Dedifferentiated amniotic fluid mesenchymal stem cell (primary cell): ENCODE results near the gene RILPL1.
"Not testable (repeated sequence)": the region's sequence is repeated elsewhere in the genome, so short reads cannot be mapped to it uniquely, and the experiment has no call there.

Experiments
- DNase-seq: peaks from one replicate; pipeline ENCODE4 v3.0.0-alpha.2; 2016; ENCODE audit errors: extremely low spot score

The RILPL1 gene

DNA sequence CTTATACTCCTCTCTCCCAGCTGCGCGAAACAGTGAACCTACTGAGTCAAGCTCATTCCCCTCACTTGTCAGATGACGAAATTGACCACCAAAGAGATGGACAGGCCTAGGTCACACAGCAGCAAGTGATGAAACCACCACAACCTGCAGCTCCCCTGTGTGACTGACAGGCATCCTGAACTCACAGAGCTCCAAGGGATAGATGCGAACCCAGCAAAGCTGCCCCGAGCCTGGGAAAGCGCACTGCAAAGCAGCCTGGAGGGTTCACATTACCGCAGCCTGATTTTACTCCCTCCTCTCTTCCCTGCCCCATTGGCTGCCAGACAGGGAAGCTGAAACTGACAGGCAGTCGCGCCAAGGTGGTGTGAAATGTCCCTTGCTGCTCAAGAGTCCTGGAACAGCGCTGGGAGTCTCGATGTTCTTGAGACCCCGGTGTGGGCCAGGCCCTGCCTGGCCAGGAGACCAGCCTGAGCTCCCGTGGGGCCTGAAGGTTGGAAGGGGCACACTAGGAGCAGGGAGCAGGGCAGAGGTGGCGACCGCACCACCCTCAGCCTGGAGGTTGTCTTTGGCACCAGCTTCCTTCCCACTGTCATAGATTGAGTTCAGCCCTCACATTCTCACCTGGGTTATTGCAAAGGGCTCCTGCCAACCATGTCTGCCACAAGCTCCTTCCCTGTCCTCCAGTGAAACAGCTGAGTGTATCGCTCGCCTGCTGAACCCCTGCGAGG lies 39.2 kb downstream of the RILPL1 start:
- no peak for DNase-seq

DNA sequence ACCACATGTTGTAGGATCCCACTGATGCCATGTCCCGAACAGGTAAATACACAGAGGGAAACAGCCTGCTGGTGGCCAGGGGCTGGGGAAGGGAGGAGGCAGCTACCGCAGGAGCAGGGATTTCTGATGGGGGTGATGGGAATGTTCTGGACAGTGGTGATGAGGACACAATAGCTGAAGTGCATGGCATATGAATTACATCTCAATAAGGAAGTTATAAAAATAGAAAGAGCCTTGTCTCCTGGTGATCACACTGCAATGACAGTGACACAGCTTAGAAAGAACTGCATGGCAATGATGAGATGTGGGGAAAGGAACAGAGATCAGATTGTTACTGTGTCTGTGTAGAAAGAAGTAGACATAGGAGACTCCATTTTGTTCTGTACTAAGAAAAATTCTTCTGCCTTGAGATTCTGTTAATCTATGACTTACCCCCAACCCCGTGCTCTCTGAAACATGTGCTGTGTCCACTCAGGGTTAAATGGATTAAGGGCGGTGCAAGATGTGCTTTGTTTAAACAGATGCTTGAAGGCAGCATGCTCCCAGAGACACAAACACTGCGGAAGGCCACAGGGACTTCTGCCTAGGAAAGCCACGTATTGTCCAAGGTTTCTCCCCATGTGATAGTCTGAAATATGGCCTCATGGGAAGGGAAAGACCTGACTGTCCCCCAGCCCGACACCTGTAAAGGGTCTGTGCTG lies 41.0 kb downstream of the RILPL1 start:
- not testable (repeated sequence) for DNase-seq

DNA sequence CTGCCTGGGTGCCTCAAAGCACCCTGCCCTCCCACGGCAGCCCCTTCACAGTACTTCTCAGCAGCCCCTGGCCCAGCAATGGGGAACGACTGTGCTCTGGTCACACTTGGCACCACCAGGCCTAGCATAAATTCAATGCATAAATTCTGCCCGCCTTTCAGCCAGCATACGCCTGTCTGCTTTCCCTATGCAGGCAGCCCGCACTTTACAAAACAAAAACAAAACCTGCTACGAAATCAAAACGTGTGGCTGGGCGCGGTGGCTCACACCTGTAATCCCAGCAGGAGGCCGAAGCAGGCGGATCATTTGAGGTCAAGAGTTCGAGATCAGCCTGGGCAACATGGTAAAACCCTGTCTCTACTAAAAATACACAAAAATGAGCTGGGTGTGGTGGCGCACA lies 42.0 kb downstream of the RILPL1 start:
- DNase-seq = no peak

DNA sequence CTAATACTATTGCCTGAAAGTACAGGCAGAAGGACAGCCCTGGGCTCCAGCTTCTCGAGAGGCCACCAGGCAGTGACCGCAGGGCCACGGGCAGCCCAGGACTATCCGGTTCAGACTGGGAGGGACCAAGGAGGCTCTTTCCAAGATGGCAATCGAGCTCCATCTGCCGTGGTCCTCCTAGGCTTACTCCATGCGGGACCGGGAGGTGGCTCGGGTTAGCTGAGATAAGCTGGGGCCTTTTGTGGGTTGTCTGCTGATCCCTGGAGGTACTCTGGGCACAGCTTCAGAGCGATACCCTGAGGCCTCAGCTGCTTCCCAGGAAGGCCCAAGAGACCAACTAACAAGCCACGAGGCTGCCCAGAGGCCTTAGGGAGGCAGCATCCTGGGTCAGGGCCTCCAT lies 42.5 kb downstream of the RILPL1 start:
- no peak for DNase-seq

DNA sequence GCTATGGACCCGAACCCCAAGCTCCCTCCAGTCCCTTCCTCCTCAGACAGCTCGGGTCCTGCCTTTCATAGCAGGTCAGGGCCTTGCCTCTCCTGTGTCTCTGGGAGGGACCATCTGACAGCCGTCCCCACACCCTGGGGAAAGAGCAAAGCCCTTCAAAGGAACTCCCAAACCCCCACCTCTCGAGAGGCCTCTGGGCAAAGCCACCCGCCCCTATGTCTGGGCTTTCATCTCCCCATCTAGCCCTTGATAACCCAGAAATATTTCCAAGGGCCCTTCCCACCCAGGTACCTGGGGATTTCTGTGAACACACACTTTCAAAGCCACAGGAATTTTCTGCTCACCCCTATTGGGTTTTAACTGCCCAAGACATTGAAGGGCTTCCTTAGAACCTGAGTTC lies 43.4 kb downstream of the RILPL1 start:
- DNase-seq = no peak

DNA sequence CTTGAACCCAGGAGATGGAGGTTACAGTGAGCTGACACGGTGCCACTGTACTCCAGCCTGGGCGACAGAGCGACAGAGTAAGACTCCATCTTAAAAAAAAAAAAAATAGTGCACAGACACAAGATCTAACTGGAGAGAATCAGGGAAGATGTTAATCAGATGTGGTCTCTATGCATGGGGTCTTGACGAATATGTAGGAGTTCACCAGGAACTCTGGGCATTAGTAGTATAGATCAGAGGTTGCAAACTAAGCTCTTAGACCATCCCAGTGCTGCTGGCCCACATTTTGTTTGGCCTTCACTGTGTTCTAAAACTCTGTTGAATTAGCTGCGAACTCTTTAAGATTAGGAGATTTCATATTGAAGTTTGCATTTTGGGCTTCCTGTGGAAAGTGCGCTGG lies 43.9 kb downstream of the RILPL1 start:
- DNase-seq = no peak

DNA sequence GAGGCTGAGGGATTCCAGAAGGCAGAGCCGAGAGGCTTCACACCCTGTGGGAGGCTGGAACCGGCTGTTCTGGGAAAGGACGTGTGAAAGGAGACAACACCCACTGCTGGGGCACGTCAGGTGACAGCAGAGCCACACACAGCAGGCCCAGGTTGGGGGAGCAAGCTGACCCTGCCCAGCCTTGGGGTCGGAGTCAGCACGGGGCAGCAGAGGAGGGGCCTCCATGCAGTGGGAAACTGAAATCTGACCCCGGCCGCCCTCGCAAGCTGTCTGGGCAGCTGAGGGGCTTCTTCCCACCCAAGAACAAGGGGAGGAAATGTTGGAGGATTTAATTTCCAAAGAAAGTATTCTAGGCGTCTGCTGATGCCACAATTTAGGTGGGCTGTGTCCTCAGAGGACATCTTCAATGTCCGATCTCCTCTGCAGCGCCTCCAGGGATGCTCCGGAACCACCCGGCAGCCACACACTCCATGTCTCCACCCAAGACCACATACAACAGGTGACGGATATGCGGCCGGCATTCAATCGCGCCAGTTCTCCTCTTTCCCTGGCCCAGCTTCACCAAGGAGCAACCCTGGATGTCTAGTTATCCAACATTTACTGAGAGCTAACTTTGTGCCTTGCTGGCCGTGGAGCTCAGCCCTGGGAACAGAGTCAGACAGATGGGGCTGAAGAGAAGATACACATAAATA lies 44.8 kb downstream of the RILPL1 start:
- no peak for DNase-seq

DNA sequence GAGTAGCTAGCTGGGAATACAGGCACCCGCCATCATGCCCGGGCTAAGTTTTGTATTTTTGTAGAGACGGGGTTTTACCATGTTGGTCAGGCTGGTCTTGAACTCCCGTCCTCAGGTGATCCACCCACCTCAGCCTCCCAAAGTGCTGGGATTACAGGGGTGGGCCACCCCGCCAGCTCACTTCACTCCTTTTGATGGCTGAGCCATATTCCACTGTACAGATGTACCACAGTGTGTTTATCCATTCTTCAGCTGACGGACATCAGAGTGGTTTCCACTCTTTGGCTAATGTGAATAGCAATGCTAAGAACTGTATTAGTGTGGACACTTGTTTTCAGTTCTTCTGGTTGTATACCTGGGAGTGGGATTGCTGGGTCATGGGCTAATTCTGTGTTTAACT lies 46.1 kb downstream of the RILPL1 start:
- DNase-seq = no peak

DNA sequence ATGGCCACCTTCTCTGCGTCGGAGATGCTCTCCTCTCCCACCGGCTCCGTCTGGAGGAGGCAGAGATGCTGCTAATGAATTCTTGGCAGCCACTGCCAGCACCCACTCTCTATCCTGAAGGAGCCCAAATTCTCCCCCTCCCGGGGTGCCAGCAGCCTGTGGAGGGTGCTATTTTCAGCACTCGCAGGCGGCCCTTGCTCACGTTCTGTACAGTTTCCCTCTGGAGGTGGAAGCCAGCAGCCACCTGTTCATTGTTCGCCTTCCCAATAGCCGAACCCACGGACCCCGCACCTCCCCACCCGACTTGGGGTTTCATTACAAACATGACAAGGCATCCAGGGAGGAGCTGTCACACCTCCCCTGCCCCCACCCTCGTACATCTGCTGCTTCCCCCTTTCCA lies 47.8 kb downstream of the RILPL1 start:
- DNase-seq = no peak

DNA sequence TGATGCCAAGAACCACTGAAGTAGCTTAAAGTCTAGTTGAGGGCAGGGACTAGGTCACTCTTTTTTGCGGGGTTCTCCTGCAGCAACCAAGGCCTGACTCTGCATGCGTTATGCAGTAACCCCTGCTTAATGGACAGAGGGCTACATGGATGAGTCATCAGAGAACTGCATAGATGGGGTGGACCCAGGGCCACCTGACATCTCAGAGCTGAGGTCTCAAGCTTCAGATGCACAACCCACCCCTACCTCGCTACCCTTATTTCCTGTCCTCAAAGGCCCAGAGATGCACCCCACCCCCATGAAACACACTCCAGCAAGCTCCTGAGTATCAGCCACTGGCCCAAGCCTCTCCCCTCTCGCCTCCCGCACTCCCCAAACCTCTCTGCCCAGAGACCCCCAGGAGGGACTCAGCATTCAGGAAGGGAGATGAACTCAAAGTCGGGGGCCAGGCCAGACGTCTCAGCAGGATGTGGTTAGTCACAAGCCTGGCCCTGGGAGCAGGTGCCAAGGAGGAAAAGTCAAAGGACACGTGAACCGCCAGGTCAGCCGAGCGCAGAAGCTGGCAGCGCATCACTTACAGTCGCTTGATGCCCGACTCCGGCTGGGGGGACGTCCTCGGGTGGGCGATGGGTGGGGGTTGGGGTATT lies 49.8 kb downstream of the RILPL1 start:
- no peak for DNase-seq

DNA sequence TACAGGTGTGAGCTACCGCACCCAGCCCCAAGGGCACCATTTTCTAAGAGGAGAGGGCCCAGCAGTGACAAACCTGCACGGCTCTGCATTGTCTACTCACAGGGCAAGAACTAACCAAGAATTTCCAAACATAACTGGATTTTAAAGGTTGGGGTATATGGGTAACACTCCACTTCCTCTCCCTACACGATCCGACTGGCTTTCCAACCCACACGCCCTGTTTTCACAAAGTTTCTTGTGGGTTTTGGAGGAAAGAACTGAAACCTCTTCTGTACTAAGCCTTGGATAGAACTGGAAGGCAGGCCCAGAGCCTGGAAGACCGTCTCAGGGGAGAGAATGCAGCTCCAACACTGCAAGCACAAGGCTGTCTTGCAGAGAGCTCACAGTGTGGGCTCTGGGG lies 50.6 kb downstream of the RILPL1 start:
- no peak for DNase-seq

DNA sequence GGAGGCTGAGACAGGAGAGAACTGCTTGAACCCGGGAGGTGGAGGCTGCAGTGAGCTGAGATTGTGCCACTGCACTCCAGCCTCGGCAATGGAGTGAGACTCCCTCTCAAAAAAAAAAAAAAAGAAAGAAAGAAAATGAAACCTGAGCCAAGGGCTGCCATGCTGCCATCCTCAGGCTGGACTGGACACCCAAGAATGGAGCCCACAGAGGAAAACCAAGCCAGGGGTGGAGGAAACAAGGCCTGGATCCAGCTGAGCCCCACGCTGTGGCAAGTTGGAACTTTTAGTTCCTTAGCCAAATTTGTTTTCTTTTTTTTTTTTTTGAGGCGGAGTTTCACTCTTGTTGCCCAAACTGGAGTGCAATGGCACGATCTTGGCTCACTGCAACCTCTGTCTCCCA lies 52.3 kb downstream of the RILPL1 start:
- not testable (repeated sequence) for DNase-seq

DNA sequence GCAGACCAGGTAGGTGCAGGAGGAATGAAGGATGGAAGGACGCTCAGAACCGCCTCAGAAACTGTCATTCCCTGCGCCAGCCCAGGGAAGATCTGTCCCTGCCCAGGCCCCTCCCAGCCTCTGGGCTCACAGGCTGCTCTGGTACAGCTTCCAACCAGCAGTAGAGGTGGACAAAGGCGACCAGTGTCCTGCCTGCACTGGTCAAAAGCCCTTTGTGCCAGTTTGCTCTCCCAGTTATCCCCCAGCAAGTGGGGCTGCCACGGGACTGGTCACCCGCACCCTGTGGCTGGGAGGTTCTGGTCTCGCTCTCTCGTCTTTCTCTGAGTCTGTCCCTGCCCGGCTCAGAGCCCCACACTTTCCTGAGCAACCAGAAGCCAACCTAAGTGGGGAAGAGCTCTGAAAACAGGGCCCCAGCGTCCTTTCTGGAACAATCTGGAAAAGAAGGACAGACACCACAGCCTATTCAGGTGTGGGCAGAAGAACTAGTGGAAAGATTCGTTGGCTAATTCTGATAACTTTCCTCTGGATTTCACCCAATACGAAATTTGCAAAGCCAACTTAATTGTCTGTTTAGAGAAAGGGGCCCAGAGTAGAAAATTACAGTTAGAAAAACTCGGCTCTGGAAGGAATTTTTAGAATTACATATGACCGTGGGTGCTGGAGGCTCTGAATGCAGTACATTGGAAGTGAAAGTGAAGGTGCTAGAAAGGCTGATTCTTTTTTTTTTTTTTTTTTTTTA lies 53.9 kb downstream of the RILPL1 start:
- DNase-seq = no peak

DNA sequence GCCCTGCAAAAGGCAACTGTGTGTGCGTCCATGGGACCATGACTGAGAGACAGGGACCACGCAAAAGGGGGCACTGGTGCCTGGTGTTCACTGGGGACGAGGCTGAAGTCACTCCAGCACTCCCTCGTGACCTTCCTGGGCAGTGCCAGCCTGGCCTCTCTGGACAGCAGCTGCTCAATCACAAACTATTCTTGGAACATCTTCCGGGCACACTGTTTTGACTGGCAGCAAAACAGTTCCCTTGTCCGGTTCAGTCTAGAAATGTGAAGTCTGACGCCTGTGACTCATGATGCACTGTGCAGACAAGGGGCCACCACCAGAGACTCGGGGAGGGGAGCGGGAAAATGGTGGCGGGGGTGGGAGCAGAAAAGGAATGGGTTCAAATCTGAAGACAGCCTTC lies 54.8 kb downstream of the RILPL1 start:
- no peak for DNase-seq

DNA sequence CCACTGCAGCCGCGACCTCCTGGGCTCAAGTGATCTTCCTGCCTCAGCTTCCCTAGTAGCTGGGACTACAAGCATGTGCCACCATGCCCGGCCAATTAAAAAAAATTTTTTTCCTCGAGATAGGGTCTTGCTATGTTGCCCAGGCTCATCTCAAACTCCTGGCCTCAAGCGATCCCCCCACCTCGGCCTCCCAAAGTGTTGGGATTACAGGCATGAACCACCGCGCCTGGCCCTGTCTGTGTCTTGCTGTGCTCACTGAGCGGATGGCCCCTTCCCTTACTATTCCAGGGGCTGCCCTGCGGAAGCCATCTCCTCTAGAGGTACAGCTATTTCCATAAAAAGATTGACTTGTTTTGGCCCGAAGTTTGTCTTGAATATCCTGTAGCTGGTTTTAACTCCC lies 55.5 kb downstream of the RILPL1 start:
- no peak for DNase-seq

DNA sequence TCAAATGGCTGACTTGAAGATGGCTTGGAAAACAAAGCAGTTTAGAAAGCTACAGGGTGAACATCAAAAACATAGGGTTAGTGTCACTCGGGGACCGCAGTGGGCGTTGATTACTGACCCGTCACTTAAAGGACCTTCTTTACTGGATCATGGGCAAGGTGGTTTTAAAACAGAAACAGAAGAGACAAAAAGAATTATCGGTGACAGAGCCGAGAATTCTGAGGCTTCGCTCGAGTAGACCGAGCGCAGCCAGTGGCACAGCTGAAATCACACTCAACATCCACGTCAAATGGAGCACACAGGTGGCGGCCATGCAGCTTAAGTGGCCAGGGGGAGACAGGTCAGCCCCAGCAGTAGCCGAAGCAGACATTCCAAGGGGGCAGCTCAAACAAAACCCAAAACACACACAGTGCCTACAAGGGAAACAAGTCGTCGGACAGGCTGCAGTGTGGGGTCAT lies 58.2 kb downstream of the RILPL1 start:
- no peak for DNase-seq

DNA sequence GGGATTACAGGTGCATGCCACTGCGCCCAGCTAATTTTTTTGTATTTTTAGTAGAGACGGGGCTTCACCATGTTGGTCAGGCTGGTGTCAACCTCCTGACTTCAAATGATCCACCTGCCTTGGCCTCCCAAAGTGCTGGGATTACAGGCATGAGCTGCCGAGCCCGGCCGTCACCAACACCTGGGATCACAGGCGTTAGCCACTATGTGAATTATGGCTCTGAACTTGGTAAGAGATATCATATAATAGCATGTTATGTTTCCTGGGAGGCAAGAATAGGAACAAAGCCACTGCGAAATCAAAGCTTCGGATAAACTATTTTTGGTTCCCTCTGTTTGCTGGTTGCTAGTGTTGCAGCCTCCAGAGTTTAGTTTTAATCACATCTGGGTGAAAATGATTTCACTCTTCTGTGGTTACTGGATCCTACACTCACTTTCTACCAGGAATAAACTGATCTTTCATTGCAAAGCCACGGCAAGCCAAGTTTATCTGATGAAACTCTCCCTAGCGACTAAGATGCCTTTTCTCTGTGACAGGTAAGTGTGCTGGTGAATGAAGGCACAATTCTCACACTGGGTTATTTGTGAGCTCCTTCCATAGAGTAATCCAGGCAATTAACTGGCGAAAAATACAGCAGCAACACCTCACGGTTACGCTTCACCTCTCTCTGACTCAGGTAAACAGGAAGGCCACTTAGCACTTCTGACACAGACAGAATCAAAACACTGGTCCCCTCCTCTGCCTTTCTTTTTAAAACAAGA lies 58.9 kb downstream of the RILPL1 start:
- no peak for DNase-seq

DNA sequence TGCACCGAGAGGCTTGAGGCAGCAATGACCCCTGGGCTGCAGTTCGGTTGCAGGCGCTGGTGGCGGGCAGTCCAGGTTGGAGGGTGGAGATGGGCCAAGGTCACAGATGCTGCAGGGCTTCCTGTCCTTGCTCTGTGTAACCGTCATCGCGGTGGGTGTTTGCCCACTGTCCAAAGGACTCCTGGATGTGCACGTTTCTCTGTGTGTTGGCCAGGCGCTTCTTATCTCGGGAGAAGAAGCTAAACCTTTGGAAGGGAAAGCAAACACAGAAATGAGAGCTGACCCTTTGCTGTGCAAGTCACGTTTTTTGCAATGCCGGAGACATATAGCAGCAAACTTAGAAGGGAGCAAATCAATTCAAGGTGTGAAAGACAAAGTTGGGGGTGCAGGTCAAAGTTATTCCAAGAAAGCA lies 61.1 kb downstream of the RILPL1 start:
- DNase-seq = no peak

DNA sequence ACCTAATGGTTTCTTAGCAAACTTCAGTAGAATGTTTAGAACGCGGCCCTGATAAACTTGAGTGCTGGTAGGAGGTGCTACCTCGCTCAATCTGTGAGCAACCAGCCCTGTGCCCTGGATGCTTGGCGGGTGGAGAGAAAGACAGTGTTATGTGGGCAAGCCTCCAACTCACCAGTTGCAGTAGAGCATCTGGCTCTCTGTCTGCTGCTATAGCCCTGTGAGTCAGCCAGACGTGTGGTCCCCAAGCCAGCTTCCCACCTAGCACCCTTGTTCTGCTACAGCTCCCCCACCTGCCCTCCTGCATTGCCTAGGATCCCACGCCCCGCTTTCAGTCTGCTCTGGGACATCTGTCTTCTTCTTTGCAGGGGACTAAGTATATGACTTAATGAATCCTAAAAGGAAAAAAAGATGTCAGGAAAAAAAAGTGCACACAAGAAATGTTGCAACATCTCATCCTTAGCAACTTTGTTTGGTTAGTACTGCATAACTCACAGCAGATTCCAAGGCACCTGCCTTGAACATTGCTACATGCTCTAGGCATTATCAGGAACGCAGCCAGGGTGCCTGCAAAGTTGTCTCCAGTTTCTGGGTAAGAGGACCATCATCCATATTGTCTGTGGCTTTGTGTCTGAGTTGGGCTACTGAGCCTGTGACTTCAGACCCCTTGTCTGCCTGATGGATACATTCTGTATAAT lies 62.0 kb downstream of the RILPL1 start:
- no peak for DNase-seq

DNA sequence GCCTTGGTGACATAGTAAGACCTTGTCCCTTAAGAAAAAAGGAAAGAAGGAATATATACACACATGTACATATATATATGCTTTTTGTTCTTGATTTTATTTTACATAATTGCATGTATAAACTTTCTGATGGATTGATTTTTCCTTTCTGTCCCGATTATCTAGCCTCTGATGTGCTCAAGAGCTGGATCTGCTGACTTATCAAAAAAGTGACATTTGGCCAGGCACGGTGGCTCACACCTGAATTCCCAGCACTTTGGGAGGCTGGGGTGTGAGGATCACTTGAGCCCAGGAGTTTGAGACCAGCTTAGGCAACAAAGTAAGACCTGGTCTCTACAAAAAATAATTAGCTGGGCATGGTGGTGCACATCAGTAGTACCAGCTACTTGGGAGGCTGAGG lies 63.5 kb downstream of the RILPL1 start:
- no peak for DNase-seq
